ENCODE measurements around the gene TASP1.
"Not testable (repeated sequence)": the region's sequence is repeated elsewhere in the genome, so short reads cannot be mapped to it uniquely, and the experiment has no call there.

Gene TASP1

GRCh38 chr20:13626724-13627123, 12.0 kb downstream of the TASP1 start:
- no peak for TF ChIP-seq EZH2phosphoT487 (conservative IDR thresholded peaks at IDR 0.05; ENCODE audit: low read length)
- TF ChIP-seq CTCF (IDR thresholded peaks at IDR 0.05; ENCODE audit: insufficient read depth, low read length, poor library complexity, severe bottlenecking), result no peak
- Histone ChIP-seq H3K9me3 (ENCODE audit: insufficient read depth, low read length) (no peaks in the 10 kb centered on the region), H2AFZ (ENCODE audit: low read depth, low read length, severe bottlenecking) (no peak overlapping the region), H3K9me2 (replicated peaks; ENCODE audit: insufficient read depth, low read length) (no peaks in the 10 kb centered on the region), H3K79me2 (ENCODE audit: insufficient read depth, low read length) (peaks cover 7% of the 10 kb centered on the region), H3K27me3 (ENCODE audit: low read length) (no peaks in the 10 kb centered on the region), H3K4me2 (ENCODE audit: low read depth, low read length, poor library complexity, severe bottlenecking) (no peak overlapping the region), H3F3A (ENCODE audit: insufficient read depth) (no peaks in the 10 kb centered on the region), H3K36me3 (ENCODE audit: low read length) (no peaks in the 10 kb centered on the region), H3K4me3 (ENCODE audit: insufficient read depth, low read length, poor library complexity, severe bottlenecking) (no peak overlapping the region), H3K27ac (ENCODE audit: low read depth, low read length) (no peak overlapping the region), H3K9ac (ENCODE audit: low read length) (no peak overlapping the region), H4K20me1 (ENCODE audit: low read depth, low read length) (no peaks in the 10 kb centered on the region)

DNA sequence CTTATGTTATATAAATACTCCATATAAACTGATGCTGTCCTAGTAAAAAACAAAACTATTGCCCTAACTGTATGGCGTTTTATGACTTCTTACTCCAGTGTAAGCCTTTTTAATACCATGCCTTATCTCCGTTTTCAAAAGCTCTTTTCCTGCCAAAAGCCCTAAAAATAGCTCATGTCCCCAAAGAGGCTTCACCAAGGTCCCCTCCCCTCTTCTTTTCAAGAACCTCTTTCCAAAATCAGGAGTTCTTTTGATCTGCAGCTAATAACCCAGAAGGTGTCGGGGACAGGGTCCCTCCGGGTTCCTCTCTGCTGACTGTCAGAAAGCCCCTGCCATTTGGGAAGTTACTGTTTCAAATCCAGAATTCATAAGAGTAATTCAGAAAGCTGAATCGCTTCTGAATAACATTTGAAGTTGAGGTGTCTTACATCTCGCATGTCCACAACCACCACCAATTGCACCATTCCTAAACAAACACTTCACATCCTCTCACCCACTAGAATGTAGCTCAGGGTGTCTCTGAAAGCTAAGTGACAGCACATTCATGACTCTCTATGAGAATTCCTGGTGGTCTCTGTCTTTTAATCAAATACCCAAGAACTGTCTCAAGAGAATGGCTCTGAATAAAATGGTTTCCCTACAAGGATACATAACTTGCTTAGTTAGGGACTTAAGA, 13.3 kb downstream of the TASP1 start:
- H3K9ac ChIP-seq (ENCODE audit: low read length), result no peak overlapping the region
- no peaks in the 10 kb centered on the region for H3K9me3 ChIP-seq (ENCODE audit: insufficient read depth, low read length)
- no peaks in the 10 kb centered on the region for H3K27me3 ChIP-seq (ENCODE audit: low read length)
- H3K79me2 ChIP-seq (ENCODE audit: insufficient read depth, low read length), result no peaks in the 10 kb centered on the region
- no peak overlapping the region for H3K27ac ChIP-seq (ENCODE audit: low read depth, low read length)
- no peak overlapping the region for H3K4me3 ChIP-seq (ENCODE audit: insufficient read depth, low read length, poor library complexity, severe bottlenecking)
- H4K20me1 ChIP-seq (ENCODE audit: low read depth, low read length), result no peaks in the 10 kb centered on the region
- no peaks in the 10 kb centered on the region for H3K36me3 ChIP-seq (ENCODE audit: low read length)
- no peaks in the 10 kb centered on the region for H3F3A ChIP-seq (ENCODE audit: insufficient read depth)
- H3K4me2 ChIP-seq (ENCODE audit: low read depth, low read length, poor library complexity, severe bottlenecking), result no peak overlapping the region
- no peaks in the 10 kb centered on the region for H3K9me2 ChIP-seq (replicated peaks; ENCODE audit: insufficient read depth, low read length)
- H2AFZ ChIP-seq (ENCODE audit: low read depth, low read length, severe bottlenecking), result no peak overlapping the region
- TF ChIP-seq EZH2phosphoT487 (conservative IDR thresholded peaks at IDR 0.05; ENCODE audit: low read length) (no peak), CTCF (IDR thresholded peaks at IDR 0.05; ENCODE audit: insufficient read depth, low read length, poor library complexity, severe bottlenecking) (no peak)

DNA sequence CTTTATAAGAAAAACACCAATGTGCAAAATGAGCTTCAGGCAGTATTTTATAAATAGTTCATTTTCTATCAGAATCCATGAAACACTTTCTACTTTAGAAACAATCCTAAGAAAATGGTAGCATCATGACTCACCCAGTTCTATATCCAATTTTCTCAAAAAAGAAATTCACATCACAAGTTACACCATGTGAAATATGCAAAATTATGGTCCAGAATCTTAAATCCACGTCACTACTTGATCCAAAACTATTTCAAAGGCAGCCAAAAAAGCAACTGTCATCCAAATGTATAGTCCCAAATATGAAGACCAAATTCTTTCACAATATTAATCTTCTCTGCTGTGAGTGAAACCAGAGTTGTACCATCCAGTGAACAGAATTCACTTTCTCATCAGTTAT, 19.3 kb downstream of the TASP1 start:
- not testable (repeated sequence) for H3K36me3 ChIP-seq (ENCODE audit: low read length); H4K20me1 ChIP-seq (ENCODE audit: low read depth, low read length)

DNA sequence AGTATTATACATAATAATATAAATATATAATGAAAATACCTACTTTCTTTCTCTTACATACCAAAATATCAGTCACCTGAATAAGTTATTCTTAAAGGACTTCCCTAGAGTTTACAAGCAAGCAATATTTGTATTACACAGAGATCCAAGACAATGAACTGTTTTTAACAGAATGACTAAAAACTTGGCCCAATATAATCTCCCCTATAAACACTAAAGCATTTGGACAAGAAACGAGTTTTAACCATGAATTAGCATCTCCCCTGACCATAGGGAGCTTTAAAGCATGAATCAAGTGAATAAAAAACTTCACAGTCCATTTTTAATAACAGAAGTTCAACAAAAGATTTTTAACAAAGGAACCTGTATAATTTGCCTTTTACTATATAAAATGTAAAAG, 20.3 kb downstream of the TASP1 start:
- H3K4me3 ChIP-seq (ENCODE audit: insufficient read depth, low read length, poor library complexity, severe bottlenecking); H3K4me2 ChIP-seq (ENCODE audit: low read depth, low read length, poor library complexity, severe bottlenecking); H3K27me3 ChIP-seq (ENCODE audit: low read length); H3K36me3 ChIP-seq (ENCODE audit: low read length); H4K20me1 ChIP-seq (ENCODE audit: low read depth, low read length); H3F3A ChIP-seq (ENCODE audit: insufficient read depth); H3K9ac ChIP-seq (ENCODE audit: low read length); H3K9me2 ChIP-seq (replicated peaks; ENCODE audit: insufficient read depth, low read length); H3K9me3 ChIP-seq (ENCODE audit: insufficient read depth, low read length); H2AFZ ChIP-seq (ENCODE audit: low read depth, low read length, severe bottlenecking); H3K79me2 ChIP-seq (ENCODE audit: insufficient read depth, low read length); H3K27ac ChIP-seq (ENCODE audit: low read depth, low read length): not testable (repeated sequence)

More for the DNA sequence above, 19.3 kb downstream of the TASP1 start:
- H3K79me2 ChIP-seq (ENCODE audit: insufficient read depth, low read length); H3K9ac ChIP-seq (ENCODE audit: low read length); H2AFZ ChIP-seq (ENCODE audit: low read depth, low read length, severe bottlenecking); H3K4me2 ChIP-seq (ENCODE audit: low read depth, low read length, poor library complexity, severe bottlenecking); H3F3A ChIP-seq (ENCODE audit: insufficient read depth); H3K27me3 ChIP-seq (ENCODE audit: low read length); H3K9me2 ChIP-seq (replicated peaks; ENCODE audit: insufficient read depth, low read length); H3K27ac ChIP-seq (ENCODE audit: low read depth, low read length); H3K9me3 ChIP-seq (ENCODE audit: insufficient read depth, low read length); H3K4me3 ChIP-seq (ENCODE audit: insufficient read depth, low read length, poor library complexity, severe bottlenecking): not testable (repeated sequence)

DNA sequence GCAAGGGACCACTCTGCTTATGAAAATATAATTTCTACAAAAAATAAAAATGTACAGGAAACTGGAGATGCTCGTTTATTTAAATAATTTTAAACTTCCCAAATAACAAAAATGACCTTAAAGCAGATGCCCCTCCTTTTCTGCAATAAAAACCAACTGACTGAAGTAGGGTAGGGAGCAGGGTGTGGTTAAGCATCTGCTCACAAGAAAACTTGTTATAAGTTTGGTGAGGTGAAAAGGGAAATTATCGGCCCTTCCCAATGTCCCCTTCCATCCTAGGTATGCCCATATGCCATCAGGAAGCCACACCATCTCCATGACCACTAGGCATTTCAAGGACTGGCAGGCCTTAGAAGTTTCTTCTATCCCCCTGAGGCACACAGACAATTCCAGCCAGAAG, 21.1 kb downstream of the TASP1 start:
- H3K4me2 ChIP-seq (ENCODE audit: low read depth, low read length, poor library complexity, severe bottlenecking); H4K20me1 ChIP-seq (ENCODE audit: low read depth, low read length); H3K36me3 ChIP-seq (ENCODE audit: low read length); H3K79me2 ChIP-seq (ENCODE audit: insufficient read depth, low read length); H3K9me3 ChIP-seq (ENCODE audit: insufficient read depth, low read length); H2AFZ ChIP-seq (ENCODE audit: low read depth, low read length, severe bottlenecking); H3K27me3 ChIP-seq (ENCODE audit: low read length); H3K27ac ChIP-seq (ENCODE audit: low read depth, low read length); H3F3A ChIP-seq (ENCODE audit: insufficient read depth); H3K9me2 ChIP-seq (replicated peaks; ENCODE audit: insufficient read depth, low read length); H3K9ac ChIP-seq (ENCODE audit: low read length); H3K4me3 ChIP-seq (ENCODE audit: insufficient read depth, low read length, poor library complexity, severe bottlenecking): not testable (repeated sequence)

DNA sequence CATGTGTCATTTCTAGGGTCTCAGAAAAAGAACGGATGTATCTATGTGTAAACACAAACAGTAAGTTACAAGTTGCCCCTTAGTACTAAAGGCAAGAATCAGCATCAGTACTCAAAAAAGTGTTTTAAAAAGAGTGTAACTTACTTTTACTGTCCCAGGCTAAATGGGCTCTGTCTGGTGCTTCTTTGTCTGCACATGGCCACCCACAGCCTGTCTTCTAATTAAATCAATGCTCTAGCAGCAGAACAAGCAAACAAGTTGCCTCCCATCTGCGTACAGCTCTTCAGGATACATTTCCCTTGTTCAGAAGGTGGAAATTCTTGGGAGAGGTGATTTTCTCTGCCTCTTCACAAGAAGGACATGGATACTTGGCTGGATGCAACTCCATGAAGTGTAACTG, 22.0 kb downstream of the TASP1 start:
- not testable (repeated sequence) for H3K4me2 ChIP-seq (ENCODE audit: low read depth, low read length, poor library complexity, severe bottlenecking); H3K79me2 ChIP-seq (ENCODE audit: insufficient read depth, low read length); H3K27me3 ChIP-seq (ENCODE audit: low read length); H3F3A ChIP-seq (ENCODE audit: insufficient read depth); H2AFZ ChIP-seq (ENCODE audit: low read depth, low read length, severe bottlenecking); H3K36me3 ChIP-seq (ENCODE audit: low read length); H3K4me3 ChIP-seq (ENCODE audit: insufficient read depth, low read length, poor library complexity, severe bottlenecking); H3K9me2 ChIP-seq (replicated peaks; ENCODE audit: insufficient read depth, low read length); H4K20me1 ChIP-seq (ENCODE audit: low read depth, low read length); H3K9ac ChIP-seq (ENCODE audit: low read length); H3K27ac ChIP-seq (ENCODE audit: low read depth, low read length); H3K9me3 ChIP-seq (ENCODE audit: insufficient read depth, low read length)
